Activated naive CD4-positive, alpha-beta T cell treated with anti-CD3 and anti-CD28 coated beads, Interleukin-2, amount 50 U/mL, for 16 hours (primary cell): Measurements from ENCODE around the gene GTF2H4.

Experiments
- DNase-seq: peaks from one replicate; pipeline ENCODE4 v3.0.0-alpha.2; 2020

The GTF2H4 gene

DNA sequence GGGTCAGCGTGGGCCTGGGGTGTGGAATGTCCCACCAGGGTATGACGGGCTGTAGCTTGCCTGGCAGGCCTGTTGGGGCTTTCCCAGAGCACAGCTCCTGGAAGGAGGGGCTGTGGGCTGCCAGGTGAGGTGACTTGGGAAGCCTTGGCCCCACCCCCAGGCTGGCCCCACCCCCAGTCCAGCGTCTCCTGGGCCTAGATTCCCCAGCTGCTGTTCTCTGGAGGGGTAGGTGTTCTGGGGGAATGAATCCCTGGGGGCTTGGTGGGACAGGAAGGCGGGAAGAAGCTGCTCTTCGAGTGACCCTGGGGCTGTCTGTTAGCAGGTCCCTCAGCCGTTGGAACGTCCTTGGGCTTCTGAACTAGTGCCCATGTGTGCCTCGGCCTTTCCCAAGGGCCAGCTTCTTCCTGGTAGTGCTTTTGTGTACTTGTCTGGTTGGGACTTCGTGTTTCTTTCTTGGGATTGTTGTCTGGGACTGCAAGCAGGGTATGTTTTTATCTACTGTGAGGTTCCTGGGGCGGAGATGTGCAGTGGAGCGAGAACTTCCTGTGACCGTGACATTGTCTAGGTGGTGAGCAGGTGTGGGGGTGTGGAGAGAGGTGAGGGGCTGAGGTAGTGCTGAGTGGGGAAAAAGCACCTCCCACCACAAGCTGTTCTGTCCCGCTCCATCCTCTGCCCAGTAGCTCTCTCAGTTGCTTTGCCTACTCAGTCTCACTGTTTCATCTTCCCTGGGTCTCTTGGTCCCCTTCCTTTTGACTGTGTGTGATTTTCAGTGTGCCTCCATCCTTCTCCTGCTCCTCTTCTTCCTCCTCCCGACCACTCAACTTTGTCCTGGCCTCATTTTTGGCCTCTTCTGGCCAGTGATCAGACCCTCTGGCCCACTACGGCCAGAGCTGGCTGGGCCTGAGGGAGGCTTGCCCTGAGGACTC, 25.0 kb upstream of the GTF2H4 start:
- no peak for DNase-seq

- DNase-seq, result peak; percentile 51
Observed at GRCh38 chr6:30883685-30884520, 24.1 kb upstream of the GTF2H4 start, which contains the start of gene DDR1. DDR1 (plus strand) TSS chr6:30884519; CDS start chr6:30888730, 4,211 bp downstream.

- DNase-seq, result peak; percentile 38
Observed at GRCh38 chr6:30884521-30885480, 23.2 kb upstream of the GTF2H4 start.

- no peak for DNase-seq
Observed at GRCh38 chr6:30885481-30885998, 22.5 kb upstream of the GTF2H4 start.

DNA sequence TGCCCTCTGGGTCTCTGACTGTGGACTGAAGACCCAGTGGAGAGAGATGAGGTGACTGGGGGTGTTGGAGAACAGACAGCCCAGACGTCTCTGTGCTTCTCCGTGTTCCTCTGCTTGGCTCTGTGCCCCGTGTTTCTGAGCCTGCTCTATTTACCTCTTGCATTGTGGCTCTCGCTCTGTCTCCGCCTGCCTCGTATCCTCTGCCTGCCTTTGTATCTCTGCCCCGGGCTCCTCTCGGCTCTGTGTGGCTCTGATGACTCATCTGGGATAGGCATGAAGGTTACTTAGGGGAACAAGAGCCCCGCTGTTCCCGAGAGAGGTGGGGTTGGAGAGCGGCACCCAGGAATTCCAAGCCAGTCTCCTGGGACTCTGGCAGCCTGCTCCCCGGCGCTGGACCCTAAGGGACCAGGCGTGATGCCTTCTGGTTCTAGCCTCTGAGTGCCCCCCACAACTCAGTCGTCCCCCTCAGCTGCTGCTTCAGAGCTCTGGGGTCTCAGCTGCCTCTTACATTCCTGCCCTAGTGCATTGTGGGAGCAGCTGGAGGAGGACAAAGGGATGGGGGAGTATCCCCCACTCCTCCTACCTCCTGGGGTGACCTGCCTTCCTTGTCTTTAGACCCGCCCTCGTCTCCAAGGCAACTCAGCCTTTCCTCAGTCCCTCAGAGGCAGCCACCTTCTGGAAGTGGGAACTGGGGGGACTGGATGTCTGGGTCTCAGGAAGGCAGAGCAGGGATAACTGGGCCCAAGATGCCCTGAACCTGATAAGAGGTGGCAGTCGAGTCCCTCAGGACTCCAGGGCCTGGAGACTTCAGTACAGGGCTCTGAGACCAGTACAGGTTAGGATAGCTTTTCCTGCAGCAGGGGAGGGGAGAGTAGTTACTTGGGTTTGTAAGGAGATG, 21.8 kb upstream of the GTF2H4 start:
- peak; percentile 36 for DNase-seq

GRCh38 chr6:30886897-30887255, 21.1 kb upstream of the GTF2H4 start:
- DNase-seq, result no peak

DNA sequence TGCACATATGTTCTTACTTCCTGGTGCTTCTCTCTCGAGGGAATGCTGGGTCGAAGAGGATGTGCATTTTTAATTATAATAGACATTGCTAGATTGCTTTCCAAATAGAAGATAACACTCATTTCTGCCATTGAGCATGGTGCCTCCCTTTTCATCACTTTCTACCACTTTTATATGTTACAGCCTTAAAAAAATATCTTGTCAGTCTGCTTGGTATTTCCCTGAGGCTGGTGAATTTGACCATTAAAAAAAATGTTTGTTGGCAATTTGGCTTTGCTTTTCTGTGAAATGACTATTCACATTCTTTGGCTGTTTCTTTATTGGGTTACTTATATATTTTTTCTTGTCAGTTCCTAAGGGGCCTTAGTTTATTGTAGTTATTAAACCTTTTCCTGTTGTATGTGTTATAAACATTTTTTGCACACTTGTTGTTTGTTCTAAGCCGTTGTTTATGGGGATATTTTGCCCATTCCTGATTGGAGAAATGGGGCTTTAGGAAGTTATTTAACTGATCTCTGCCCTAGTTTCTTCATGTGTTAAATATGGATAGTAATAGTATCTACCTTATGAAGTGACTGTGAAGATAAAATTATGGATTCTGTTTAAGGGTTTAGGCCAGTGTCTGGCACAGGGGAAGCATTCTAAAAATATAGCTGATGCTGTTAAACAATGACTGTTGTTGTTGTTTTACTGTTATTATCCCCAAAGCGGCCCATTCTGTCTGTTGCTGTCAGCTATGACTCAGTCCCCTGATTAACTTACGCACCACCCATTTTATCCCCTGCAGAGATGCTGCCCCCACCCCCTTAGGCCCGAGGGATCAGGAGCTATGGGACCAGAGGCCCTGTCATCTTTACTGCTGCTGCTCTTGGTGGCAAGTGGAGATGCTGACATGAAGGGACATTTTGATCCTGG, 19.8 kb upstream of the GTF2H4 start:
- no peak for DNase-seq

- DNase-seq, result no peak
Observed at GRCh38 chr6:30888816-30889495, 19.1 kb upstream of the GTF2H4 start.

DNA sequence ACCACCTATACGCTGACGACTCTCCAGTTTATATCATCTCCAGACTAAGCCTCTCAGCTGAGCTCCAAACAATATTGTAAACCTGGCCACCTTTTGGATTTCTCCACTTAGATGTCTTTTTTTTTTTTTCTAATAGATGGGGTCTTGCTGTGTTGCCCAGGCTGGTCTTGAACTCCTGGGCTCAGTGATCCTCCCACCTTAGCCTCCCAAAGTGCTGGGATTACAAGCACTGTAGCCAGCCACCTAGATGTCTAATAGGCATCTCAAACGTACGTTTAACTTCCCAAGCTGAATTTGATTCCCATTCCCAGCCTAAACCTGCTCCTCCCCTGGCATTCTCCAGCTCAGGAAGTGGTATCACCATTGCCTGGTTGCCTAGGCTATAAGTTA, 18.5 kb upstream of the GTF2H4 start:
- no peak for DNase-seq

DNA sequence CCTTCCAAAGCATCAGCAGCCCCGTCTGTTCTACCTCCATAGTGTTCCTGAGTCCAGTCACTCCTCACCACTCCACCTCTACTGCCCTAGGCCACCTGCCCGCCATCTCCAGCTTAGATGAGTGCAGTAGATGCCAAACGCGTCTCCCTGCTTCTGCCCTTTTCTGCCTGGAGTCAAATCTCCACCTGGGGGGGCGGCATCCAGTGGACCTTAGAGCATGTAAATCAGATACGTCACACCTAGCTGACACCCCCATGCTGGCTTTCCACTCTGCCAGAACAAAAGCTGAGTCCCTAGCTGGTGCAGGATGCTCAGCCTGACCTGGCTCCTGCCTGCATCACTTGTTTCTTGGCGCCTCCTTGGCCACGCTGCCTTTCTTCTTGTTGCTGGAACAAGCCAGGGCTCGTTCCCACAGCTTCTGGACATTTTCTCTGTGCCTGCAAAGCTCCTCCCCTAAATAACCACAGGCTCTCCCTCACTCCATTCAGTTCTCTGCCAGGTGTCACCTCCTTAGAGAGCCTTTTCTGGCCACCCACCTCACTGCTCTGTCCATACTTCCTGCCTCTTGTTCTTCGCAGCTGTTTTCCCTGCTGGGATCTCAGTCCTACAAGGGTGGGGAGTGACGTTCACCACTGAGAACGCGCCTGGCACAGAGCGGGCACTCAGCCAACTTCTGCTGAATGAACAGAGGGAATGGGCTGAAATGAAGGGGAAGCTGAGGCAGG, 17.9 kb upstream of the GTF2H4 start:
- no peak for DNase-seq

- DNase-seq, result no peak
Observed at GRCh38 chr6:30890646-30891449, 17.2 kb upstream of the GTF2H4 start.

DNA sequence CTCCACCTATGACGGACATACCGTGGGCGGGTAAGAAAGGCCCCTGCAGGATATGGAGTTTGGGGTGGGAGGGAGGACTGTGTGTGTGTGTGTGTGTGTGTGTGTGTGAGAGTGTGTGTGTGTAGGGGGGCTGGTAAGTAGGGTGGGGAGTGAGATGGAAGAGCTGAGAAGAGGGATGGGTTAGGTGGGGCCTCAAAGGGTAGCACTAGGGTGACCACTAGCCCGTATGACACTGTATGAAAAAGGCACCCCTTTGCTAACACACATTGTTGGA, 16.6 kb upstream of the GTF2H4 start:
- DNase-seq, result no peak

GRCh38 chr6:30891816-30892538, 16.0 kb upstream of the GTF2H4 start:
- no peak for DNase-seq

DNA sequence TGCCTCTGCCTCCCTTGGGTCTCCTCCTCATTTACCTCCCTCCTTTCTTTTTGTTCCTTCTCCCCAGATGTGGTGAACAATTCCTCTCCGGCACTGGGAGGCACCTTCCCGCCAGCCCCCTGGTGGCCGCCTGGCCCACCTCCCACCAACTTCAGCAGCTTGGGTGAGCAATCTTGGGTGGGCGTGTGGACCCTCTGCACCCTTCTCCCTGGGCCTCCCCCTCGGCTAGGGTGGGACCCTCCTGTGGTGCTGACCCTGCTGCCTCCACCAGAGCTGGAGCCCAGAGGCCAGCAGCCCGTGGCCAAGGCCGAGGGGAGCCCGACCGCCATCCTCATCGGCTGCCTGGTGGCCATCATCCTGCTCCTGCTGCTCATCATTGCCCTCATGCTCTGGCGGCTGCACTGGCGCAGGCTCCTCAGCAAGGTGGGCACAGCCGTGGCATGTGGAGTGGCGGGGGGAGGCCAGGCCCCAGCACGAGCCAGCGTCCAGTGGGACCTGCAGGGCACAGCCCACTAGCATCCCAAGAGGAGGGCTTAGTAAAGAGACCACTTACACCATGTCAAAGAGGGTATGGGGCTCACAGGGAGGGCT, 14.9 kb upstream of the GTF2H4 start:
- no peak for DNase-seq

DNA sequence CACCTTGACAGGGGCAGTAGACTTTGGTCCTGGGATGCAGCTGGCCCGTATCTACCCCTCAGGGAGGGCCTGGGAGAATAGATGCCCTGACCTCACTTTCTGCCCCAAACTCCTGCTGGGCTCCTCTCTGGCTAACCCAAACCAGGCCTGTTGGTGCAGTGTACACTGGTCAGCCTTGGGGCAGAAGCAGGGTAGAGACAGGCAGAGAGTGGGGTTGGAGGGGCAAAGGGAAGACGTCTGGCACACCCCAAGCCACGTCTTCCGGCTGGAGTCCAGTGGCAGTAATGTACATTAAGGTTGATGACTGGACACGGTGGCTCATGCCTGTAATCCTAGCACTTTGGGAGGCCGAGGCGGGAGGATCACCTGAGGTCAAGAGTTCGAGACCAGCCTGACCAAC, 14.3 kb upstream of the GTF2H4 start:
- no peak for DNase-seq

DNA sequence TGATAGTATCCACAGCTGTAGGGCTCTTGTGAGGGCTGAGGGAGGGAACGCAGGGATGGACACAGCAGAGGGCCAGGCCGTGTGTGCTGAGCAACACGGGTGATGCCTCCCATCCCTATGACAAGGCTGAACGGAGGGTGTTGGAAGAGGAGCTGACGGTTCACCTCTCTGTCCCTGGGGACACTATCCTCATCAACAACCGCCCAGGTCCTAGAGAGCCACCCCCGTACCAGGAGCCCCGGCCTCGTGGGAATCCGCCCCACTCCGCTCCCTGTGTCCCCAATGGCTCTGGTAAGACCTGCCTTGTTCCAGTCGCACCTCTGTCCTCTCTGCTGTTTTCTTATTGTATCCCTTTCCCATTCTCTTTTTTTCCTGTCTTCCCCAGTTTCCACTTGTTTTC, 13.6 kb upstream of the GTF2H4 start:
- DNase-seq, result no peak

DNA sequence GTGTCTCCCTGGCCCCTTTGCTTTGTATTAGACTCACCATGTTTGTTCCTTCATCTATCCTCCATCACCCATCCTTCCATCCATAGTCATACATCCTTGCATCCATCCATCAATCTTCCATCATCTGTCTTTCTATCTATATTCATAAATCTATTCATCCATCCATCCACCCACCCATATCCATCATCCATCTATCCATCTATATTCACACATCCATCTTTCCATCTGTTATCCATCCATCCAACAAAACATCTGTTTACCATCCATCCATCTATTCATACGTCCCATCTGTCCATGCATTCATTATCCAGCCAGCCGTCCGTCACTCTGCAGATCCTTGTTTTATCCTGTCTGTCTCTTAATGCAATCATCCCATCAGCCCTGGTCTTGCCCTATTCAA, 13.1 kb upstream of the GTF2H4 start:
- no peak for DNase-seq
